ENCODE data around the gene ARL5C.
A peak's percentile ranks its signal among the peaks of the same experiment; 100 is the strongest.

Gene ARL5C, protein sequence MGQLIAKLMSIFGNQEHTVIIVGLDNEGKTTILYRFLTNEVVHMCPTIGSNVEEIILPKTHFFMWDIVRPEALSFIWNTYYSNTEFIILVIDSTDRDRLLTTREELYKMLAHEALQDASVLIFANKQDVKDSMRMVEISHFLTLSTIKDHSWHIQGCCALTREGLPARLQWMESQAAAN

DNA sequence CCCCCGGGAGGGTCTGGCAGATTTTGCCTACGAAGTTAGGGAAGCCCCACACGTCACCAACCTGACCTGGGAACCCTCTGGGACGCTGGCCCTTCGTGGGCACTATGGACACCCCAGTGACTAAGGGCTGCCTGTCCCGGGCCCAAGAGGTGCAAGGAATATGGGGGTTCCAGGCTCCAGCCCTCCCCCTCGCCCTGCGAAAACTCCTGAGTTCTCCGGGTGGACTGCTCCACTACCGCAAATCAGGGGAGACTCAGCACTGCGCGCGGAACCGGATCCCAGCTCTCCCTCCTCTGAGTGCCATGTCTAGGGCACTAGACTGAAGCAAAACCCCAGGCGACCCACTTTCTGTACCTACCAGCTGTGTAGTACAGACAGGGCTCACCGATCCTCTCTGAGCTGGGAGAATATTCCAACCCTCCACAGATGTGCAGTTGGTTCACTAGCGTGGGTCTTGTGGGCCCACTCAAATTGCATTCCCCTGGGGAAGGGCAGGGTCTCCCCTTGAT is at the start of gene ARL5C:
TSS of gene ARL5C (minus strand) at position 321 of the 509 bp plus-strand sequence. CDS start 401 bp downstream, outside the sequence.
- Histone ChIP-seq H3K9me3 (ENCODE audit: control insufficient read depth, insufficient read depth, low read depth, low read length) (no peaks in the 10 kb centered on the region), H3K27ac (ENCODE audit: extremely low read depth, low read depth, low read length) (no peak within 1 kb of the TSS), H3K4me3 (ENCODE audit: low read depth, low read length) (no peak within 1 kb of the TSS), H3K36me3 (ENCODE audit: control insufficient read depth in 2 of 2, insufficient read depth in 1 of 2, low read length in 2 of 2) (no peaks in the 10 kb centered on the region), H3K4me1 (ENCODE audit: control insufficient read depth, insufficient read depth, low read length) (0 out of 2 replicates have a peak, but pooled peaks cover 4% of the 10 kb centered on the region)
- CTCF ChIA-PET, result interaction anchor here (1.1 to 7.0 kb wide), 6 partner anchors 10 to 183 kb away, joined by 3 to 183 read pairs (median 39); no protein-coding TSS in a partner anchor
- TF ChIP-seq, protein P1, sequence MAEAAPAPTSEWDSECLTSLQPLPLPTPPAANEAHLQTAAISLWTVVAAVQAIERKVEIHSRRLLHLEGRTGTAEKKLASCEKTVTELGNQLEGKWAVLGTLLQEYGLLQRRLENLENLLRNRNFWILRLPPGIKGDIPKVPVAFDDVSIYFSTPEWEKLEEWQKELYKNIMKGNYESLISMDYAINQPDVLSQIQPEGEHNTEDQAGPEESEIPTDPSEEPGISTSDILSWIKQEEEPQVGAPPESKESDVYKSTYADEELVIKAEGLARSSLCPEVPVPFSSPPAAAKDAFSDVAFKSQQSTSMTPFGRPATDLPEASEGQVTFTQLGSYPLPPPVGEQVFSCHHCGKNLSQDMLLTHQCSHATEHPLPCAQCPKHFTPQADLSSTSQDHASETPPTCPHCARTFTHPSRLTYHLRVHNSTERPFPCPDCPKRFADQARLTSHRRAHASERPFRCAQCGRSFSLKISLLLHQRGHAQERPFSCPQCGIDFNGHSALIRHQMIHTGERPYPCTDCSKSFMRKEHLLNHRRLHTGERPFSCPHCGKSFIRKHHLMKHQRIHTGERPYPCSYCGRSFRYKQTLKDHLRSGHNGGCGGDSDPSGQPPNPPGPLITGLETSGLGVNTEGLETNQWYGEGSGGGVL (tag by site-specific recombination; IDR thresholded peaks at IDR 0.05), result no peak
- TF ChIP-seq, protein P2, sequence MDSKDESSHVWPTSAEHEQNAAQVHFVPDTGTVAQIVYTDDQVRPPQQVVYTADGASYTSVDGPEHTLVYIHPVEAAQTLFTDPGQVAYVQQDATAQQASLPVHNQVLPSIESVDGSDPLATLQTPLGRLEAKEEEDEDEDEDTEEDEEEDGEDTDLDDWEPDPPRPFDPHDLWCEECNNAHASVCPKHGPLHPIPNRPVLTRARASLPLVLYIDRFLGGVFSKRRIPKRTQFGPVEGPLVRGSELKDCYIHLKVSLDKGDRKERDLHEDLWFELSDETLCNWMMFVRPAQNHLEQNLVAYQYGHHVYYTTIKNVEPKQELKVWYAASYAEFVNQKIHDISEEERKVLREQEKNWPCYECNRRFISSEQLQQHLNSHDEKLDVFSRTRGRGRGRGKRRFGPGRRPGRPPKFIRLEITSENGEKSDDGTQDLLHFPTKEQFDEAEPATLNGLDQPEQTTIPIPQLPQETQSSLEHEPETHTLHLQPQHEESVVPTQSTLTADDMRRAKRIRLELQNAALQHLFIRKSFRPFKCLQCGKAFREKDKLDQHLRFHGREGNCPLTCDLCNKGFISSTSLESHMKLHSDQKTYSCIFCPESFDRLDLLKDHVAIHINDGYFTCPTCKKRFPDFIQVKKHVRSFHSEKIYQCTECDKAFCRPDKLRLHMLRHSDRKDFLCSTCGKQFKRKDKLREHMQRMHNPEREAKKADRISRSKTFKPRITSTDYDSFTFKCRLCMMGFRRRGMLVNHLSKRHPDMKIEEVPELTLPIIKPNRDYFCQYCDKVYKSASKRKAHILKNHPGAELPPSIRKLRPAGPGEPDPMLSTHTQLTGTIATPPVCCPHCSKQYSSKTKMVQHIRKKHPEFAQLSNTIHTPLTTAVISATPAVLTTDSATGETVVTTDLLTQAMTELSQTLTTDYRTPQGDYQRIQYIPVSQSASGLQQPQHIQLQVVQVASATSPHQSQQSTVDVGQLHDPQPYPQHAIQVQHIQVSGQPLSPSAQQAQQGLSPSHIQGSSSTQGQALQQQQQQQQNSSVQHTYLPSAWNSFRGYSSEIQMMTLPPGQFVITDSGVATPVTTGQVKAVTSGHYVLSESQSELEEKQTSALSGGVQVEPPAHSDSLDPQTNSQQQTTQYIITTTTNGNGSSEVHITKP (tag by site-specific recombination; IDR thresholded peaks at IDR 0.05), result peak; percentile 67
- POLR2A ChIA-PET, result interaction anchor here (0.6 to 1.8 kb wide), 5 partner anchors 34 to 1028 kb away, joined by 3 to 23 read pairs (median 4); partner anchors contain the start of genes RPL19 and RPL23

DNA sequence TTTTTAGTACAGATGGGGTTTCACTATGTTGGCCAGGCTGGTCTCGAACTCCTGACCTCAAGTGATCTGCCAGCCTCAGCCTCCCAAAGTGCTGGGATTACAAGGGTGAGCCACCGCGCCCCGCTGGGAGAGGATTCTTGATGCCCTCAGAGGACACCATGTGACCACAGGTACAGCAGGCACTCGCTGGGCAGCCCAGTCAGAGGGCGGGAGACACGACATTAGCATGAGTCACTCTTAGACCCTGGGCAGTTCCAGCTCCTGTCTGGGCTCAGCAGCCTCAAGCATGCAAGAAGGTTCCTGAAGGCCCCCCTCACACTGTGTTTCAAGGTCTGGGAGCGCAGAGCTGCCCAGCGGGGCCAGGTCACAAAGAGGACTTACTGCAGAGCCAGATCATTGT is 47.9 kb upstream of the ARL5C start:
- POLR2A ChIA-PET, result interaction anchor here (0.8 to 2.4 kb wide), 3 partner anchors 9 to 14 kb away, joined by 3 to 10 read pairs (median 6); partner anchors contain the start of genes RPL19 and STAC2
- H3K4me3 ChIP-seq (ENCODE audit: low read depth, low read length), result no peak overlapping the region
- no peaks in the 10 kb centered on the region for H3K9me3 ChIP-seq (ENCODE audit: control insufficient read depth, insufficient read depth, low read depth, low read length)
- peaks cover 14% of the 10 kb centered on the region for H3K4me1 ChIP-seq (ENCODE audit: control insufficient read depth, insufficient read depth, low read length)
- CTCF ChIA-PET, result interaction anchor here (0.6 to 18.9 kb wide), 3 partner anchors 26 to 1089 kb away, joined by 3 to 733 read pairs (median 3); no protein-coding TSS in a partner anchor
- no peak overlapping the region for H3K27ac ChIP-seq (ENCODE audit: extremely low read depth, low read depth, low read length)
- no peaks in the 10 kb centered on the region for H3K36me3 ChIP-seq (ENCODE audit: control insufficient read depth in 2 of 2, insufficient read depth in 1 of 2, low read length in 2 of 2)
- TF ChIP-seq ZBTB48 (tag by site-specific recombination; IDR thresholded peaks at IDR 0.05), result no peak
- no peak for TF ChIP-seq ZXDB (tag by site-specific recombination; IDR thresholded peaks at IDR 0.05)
- peak; percentile 99 for TF ChIP-seq ZNF335 (tag by site-specific recombination; conservative IDR thresholded peaks at IDR 0.05)
- 0 out of 2 replicates have a peak, but pooled peaks have one; percentile 28 for TF ChIP-seq ZNF121 (tag by site-specific recombination; IDR thresholded peaks at IDR 0.05)
- TF ChIP-seq ZIC2 (tag by site-specific recombination; IDR thresholded peaks at IDR 0.05), result peak; percentile 94
- TF ChIP-seq OSR2 (tag by site-specific recombination; IDR thresholded peaks at IDR 0.05), result no peak
- TF ChIP-seq, protein P3, sequence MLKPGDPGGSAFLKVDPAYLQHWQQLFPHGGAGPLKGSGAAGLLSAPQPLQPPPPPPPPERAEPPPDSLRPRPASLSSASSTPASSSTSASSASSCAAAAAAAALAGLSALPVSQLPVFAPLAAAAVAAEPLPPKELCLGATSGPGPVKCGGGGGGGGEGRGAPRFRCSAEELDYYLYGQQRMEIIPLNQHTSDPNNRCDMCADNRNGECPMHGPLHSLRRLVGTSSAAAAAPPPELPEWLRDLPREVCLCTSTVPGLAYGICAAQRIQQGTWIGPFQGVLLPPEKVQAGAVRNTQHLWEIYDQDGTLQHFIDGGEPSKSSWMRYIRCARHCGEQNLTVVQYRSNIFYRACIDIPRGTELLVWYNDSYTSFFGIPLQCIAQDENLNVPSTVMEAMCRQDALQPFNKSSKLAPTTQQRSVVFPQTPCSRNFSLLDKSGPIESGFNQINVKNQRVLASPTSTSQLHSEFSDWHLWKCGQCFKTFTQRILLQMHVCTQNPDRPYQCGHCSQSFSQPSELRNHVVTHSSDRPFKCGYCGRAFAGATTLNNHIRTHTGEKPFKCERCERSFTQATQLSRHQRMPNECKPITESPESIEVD (tag by site-specific recombination; IDR thresholded peaks at IDR 0.05), result no peak
- TF ChIP-seq IKZF3 (tag by site-specific recombination; IDR thresholded peaks at IDR 0.05), result no peak
- TF ChIP-seq, protein P4, sequence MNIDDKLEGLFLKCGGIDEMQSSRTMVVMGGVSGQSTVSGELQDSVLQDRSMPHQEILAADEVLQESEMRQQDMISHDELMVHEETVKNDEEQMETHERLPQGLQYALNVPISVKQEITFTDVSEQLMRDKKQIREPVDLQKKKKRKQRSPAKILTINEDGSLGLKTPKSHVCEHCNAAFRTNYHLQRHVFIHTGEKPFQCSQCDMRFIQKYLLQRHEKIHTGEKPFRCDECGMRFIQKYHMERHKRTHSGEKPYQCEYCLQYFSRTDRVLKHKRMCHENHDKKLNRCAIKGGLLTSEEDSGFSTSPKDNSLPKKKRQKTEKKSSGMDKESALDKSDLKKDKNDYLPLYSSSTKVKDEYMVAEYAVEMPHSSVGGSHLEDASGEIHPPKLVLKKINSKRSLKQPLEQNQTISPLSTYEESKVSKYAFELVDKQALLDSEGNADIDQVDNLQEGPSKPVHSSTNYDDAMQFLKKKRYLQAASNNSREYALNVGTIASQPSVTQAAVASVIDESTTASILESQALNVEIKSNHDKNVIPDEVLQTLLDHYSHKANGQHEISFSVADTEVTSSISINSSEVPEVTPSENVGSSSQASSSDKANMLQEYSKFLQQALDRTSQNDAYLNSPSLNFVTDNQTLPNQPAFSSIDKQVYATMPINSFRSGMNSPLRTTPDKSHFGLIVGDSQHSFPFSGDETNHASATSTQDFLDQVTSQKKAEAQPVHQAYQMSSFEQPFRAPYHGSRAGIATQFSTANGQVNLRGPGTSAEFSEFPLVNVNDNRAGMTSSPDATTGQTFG (tag by site-specific recombination; IDR thresholded peaks at IDR 0.05; ENCODE audit: borderline replicate concordance), result no peak
- no peak for TF ChIP-seq ZNF610 (tag by site-specific recombination; IDR thresholded peaks at IDR 0.05; ENCODE audit: borderline replicate concordance)
- TF ChIP-seq, protein P5, sequence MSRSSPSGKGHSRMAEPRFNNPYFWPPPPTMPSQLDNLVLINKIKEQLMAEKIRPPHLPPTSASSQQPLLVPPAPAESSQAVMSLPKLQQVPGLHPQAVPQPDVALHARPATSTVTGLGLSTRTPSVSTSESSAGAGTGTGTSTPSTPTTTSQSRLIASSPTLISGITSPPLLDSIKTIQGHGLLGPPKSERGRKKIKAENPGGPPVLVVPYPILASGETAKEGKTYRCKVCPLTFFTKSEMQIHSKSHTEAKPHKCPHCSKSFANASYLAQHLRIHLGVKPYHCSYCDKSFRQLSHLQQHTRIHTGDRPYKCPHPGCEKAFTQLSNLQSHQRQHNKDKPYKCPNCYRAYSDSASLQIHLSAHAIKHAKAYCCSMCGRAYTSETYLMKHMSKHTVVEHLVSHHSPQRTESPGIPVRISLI (tag by site-specific recombination; IDR thresholded peaks at IDR 0.05), result no peak
- no peak for TF ChIP-seq ZFP41 (tag by site-specific recombination; IDR thresholded peaks at IDR 0.05; ENCODE audit: borderline replicate concordance)
- TF ChIP-seq PRDM1 (tag by site-specific recombination; IDR thresholded peaks at IDR 0.05), result no peak
- TF ChIP-seq ZNF555 (tag by site-specific recombination; conservative IDR thresholded peaks at IDR 0.05), result no peak
- no peak for TF ChIP-seq ZSCAN30 (tag by site-specific recombination; IDR thresholded peaks at IDR 0.05)
- no peak for TF ChIP-seq ZNF837 (tag by site-specific recombination; IDR thresholded peaks at IDR 0.05)
- TF ChIP-seq ZNF600 (tag by site-specific recombination; IDR thresholded peaks at IDR 0.05), result peak; percentile 65
